ACC112 (cell line): ENCODE measurements around the gene SGTB.
"Not testable (repeated sequence)": the region's sequence is repeated elsewhere in the genome, so short reads cannot be mapped to it uniquely, and the experiment has no call there.

Experiments
- H2AFZ ChIP-seq: fragments of 200-600 bp; sonication (generic); one replicate; pipeline ENCODE4 v1.6.0; 2017; ENCODE audit warnings: antibody characterized with exemption, low read length; ENCODE audit not compliant: unreplicated experiment
- H3K27ac ChIP-seq: fragments of 200-600 bp; sonication (generic); 2 replicates; pipeline ENCODE4 v1.5.1; 2014; ENCODE audit warnings: low read depth, mild to moderate bottlenecking, antibody characterized with exemption, low read length, moderate library complexity
- H3K27me3 ChIP-seq: fragments of 200-600 bp; sonication (generic); 2 replicates; pipeline ENCODE4 v1.6.1; 2014; ENCODE audit warnings: mild to moderate bottlenecking, antibody characterized with exemption, low read length, moderate library complexity, mixed read lengths; ENCODE audit not compliant: insufficient read depth
- H3K36me3 ChIP-seq: fragments of 200-600 bp; sonication (generic); 2 replicates; pipeline ENCODE4 v1.6.1; 2016; ENCODE audit warnings: mild to moderate bottlenecking, antibody characterized with exemption, low read length, moderate library complexity, mixed read lengths; ENCODE audit not compliant: insufficient read depth
- H3K4me1 ChIP-seq: fragments of 200-600 bp; sonication (generic); one replicate; pipeline ENCODE4 v1.6.1; 2016; ENCODE audit warnings: low read length, mixed read lengths; ENCODE audit not compliant: insufficient read depth, unreplicated experiment, control insufficient read depth
- H3K4me3 ChIP-seq: fragments of 200-600 bp; sonication (generic); 2 replicates; pipeline ENCODE4 v1.5.1; 2014; ENCODE audit warnings: mild to moderate bottlenecking, low read depth, low read length
- H3K79me2 ChIP-seq: fragments of 200-600 bp; sonication (generic); one replicate; pipeline ENCODE4 v1.6.0; 2016; ENCODE audit warnings: low read length; ENCODE audit not compliant: control insufficient read depth, unreplicated experiment, insufficient read depth

Gene SGTB

GRCh38 chr5:65734196-65734775 lies 12.4 kb upstream of the SGTB start:
- H2AFZ ChIP-seq, H3K27ac ChIP-seq, H3K4me1 ChIP-seq, H3K36me3 ChIP-seq, H3K27me3 ChIP-seq, H3K4me3 ChIP-seq: not testable (repeated sequence)
- H3K79me2 ChIP-seq = peaks cover 38% of the 10 kb centered on the region

GRCh38 chr5:65732046-65732445 lies 10.1 kb upstream of the SGTB start:
- H3K79me2 ChIP-seq = peaks cover 44% of the 10 kb centered on the region
- H3K4me3 ChIP-seq, H3K36me3 ChIP-seq, H3K4me1 ChIP-seq, H3K27me3 ChIP-seq, H2AFZ ChIP-seq, H3K27ac ChIP-seq: not testable (repeated sequence)

DNA sequence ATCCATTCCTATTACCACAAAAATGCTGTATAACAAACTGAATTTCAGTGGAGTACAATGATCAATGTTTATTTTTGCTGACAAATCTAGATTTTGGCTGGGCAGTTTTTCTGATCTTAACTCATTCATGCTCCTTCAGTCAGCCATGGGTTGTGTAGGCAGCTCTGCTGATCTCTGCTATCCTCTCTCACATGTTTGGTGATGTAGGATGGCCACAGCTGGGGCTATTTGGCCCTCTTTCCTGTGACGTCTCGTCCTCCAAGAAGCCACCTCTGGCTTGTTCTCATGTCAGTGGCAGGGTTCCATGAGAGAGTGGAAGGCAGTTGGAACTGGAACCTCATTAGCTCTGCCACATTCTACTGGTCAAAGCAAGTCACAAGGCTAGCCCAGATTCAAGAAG lies 9.0 kb upstream of the SGTB start:
- no peak overlapping the region for H3K4me3 ChIP-seq

GRCh38 chr5:65728218-65728617 lies 6.3 kb upstream of the SGTB start:
- Histone ChIP-seq H2AFZ (no peak overlapping the region), H3K4me3 (no peak overlapping the region), H3K27ac (no peak overlapping the region), H3K4me1 (peaks cover 9% of the 10 kb centered on the region), H3K79me2 (peaks cover 56% of the 10 kb centered on the region), H3K36me3 (no peaks in the 10 kb centered on the region), H3K27me3 (no peaks in the 10 kb centered on the region)

More for the DNA sequence above, 9.0 kb upstream of the SGTB start:
- Histone ChIP-seq H3K79me2 (peaks cover 44% of the 10 kb centered on the region), H3K27ac (no peak overlapping the region), H3K4me1 (peaks cover 4% of the 10 kb centered on the region), H2AFZ (no peak overlapping the region), H3K27me3 (no peaks in the 10 kb centered on the region), H3K36me3 (no peaks in the 10 kb centered on the region)

- Histone ChIP-seq H3K27ac (no peak overlapping the region), H2AFZ (no peak overlapping the region), H3K36me3 (no peaks in the 10 kb centered on the region), H3K4me1 (peaks cover 9% of the 10 kb centered on the region), H3K27me3 (no peaks in the 10 kb centered on the region), H3K79me2 (peaks cover 61% of the 10 kb centered on the region), H3K4me3 (no peak overlapping the region)
Measured at GRCh38 chr5:65727491-65728156, 5.7 kb upstream of the SGTB start.

- peaks cover 15% of the 10 kb centered on the region for H3K4me1 ChIP-seq
- H3K36me3 ChIP-seq = 0 out of 2 replicates have a peak, but pooled peaks cover 12% of the 10 kb centered on the region
- peaks cover 65% of the 10 kb centered on the region for H3K79me2 ChIP-seq
- H3K27me3 ChIP-seq = no peaks in the 10 kb centered on the region
- peak overlapping the region; percentile 95 for H2AFZ ChIP-seq
- H3K27ac ChIP-seq = peak overlapping the region; percentile 27
- H3K4me3 ChIP-seq = peak overlapping the region; percentile 99
Measured at GRCh38 chr5:65722575-65723403, 880 bp upstream of the SGTB start.

DNA sequence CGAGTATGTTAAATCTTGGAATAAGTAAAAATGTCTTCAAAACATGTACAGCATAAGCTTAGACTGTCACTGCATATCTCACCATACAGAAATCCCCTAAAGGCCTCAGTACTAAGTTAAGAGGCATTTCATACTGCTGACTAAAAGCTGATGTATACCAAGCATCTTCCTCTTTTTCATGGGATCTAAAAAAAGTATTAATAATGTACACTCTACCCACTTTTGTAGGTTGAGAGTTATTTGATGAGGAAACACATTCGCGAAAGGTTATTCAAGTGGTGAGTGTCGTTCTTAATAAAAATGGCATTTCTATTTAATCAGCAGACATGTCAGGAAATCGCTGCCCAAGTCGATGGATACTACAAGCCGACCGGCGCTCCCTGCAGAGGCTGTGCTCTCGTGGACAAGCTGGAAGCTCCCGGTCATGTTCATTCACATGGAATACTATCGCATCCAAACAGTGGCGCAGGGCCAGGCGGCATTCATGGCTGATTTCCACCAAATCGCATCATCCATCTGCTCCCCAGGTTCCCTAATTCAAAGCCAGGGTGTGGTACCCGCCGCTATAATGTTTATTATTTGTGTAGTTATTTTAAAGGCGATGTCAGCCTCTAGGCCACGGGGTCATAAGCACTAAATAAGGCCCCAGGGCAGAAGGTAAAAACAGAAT lies 724 bp downstream of the SGTB start:
- peak overlapping the region; percentile 99 for H3K4me3 ChIP-seq
- H3K36me3 ChIP-seq = peaks cover 26% of the 10 kb centered on the region
- H3K79me2 ChIP-seq = peaks cover 52% of the 10 kb centered on the region
- H2AFZ ChIP-seq = peak overlapping the region; percentile 79
- peak overlapping the region; percentile 41 for H3K27ac ChIP-seq
- H3K4me1 ChIP-seq = peaks cover 15% of the 10 kb centered on the region
- H3K27me3 ChIP-seq = no peaks in the 10 kb centered on the region

DNA sequence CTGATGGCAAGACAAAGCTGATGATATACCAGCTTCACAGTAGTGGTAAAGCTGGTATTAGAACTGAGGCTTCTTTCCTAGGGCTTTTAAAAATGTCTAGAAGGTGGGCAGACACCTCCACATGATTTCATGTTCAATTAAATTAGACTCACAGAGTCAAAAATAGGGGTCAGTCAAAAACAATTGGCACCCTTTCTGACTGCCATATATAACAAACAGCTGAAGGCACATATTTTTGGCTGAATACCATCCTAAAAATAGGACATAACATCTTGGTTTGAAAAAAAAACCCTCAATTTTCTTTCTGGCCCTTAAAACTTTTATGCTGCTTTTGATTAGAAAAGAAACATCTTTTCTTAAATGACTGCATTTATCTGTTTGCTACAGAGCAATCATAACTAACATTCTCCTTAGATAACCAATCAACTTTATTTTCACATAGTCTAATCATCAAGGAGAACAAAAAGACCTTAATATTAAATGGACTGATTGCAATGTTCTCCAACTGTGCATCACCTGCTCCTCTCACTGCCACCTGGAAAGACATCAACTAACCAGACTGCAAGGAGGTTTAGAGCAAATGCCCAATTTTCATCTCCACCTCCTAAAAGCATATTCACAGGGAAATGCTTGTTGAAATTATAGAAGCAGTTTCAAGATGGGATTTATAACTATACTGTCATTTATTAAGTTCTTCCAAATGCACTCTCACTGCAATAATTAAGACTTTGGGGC lies 3.2 kb downstream of the SGTB start:
- Histone ChIP-seq H2AFZ (no peak overlapping the region), H3K27me3 (no peaks in the 10 kb centered on the region), H3K27ac (no peak overlapping the region), H3K36me3 (peaks cover 33% of the 10 kb centered on the region), H3K4me3 (no peak overlapping the region), H3K4me1 (peaks cover 9% of the 10 kb centered on the region), H3K79me2 (peaks cover 32% of the 10 kb centered on the region)

DNA sequence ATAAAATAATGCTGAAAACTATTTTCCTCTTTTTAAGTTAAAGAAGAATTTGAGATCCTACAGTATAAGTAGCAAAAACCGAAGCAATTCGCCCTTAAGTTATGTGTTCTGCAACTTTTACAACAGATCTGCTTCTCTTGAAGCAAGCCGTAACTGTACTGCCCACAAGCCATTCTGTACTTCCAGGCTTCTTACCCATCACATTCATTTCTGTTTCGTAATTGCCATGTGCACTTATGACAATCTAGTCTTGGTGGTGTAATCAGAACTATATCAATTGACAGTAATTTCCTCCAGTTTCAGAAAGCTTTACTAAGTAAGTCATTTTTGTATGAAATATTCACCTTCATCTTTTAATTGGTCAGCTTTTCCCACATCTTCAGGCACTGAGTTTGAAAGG lies 13.8 kb downstream of the SGTB start:
- Histone ChIP-seq H3K27ac (no peak overlapping the region), H3K36me3 (peaks cover 17% of the 10 kb centered on the region; the same call in 1 of the 2 replicates), H3K4me3 (no peak overlapping the region), H3K79me2 (no peaks in the 10 kb centered on the region), H3K27me3 (no peaks in the 10 kb centered on the region), H2AFZ (no peak overlapping the region), H3K4me1 (no peaks in the 10 kb centered on the region)

- no peak overlapping the region for H3K4me3 ChIP-seq
- no peak overlapping the region for H3K27ac ChIP-seq
- no peaks in the 10 kb centered on the region for H3K4me1 ChIP-seq
- H3K27me3 ChIP-seq = no peaks in the 10 kb centered on the region
- no peak overlapping the region for H2AFZ ChIP-seq
- H3K36me3 ChIP-seq = peaks cover 21% of the 10 kb centered on the region; the same call in 1 of the 2 replicates
- no peaks in the 10 kb centered on the region for H3K79me2 ChIP-seq
Measured at GRCh38 chr5:65707663-65708062, 14.2 kb downstream of the SGTB start.
